ENCODE results near the gene SHISA4. TPM values are rescaled to one million over a fixed set of nuclear protein-coding genes. Genes with fewer than 3 reads are reported as not detected.
"Not testable (repeated sequence)": the region's sequence is repeated elsewhere in the genome, so short reads cannot be mapped to it uniquely, and the experiment has no call there.

The SHISA4 gene
- total RNA-seq, 1 experiment from 2014 or later, result 0.31 TPM

GRCh38 chr1:201916649-201917249 is 28.1 kb downstream of the SHISA4 start:
- in situ Hi-C loops (cut with HindIII; ENCODE audit: low sequenced_read_pairs), result no loop called here
- no peak for DNase-seq (ENCODE audit: low spot score)

- in situ Hi-C loops (cut with HindIII; ENCODE audit: low sequenced_read_pairs), result no loop called here
- DNase-seq (ENCODE audit: low spot score), result no peak
Measured at GRCh38 chr1:201917362-201918033, 28.8 kb downstream of the SHISA4 start.

GRCh38 chr1:201918343-201918742 is 29.6 kb downstream of the SHISA4 start:
- DNase-seq (ENCODE audit: low spot score), result no peak
- in situ Hi-C loops (cut with HindIII; ENCODE audit: low sequenced_read_pairs), result no loop called here

GRCh38 chr1:201921952-201922558 is 33.4 kb downstream of the SHISA4 start:
- no peak for DNase-seq (ENCODE audit: low spot score)
- in situ Hi-C loops (cut with HindIII; ENCODE audit: low sequenced_read_pairs), result no loop called here

GRCh38 chr1:201925301-201925567 is 36.5 kb downstream of the SHISA4 start:
- no peak for DNase-seq (ENCODE audit: low spot score)
- in situ Hi-C loops (cut with HindIII; ENCODE audit: low sequenced_read_pairs), result no loop called here

GRCh38 chr1:201925981-201926645 is 37.4 kb downstream of the SHISA4 start:
- no peak for DNase-seq (ENCODE audit: low spot score)
- in situ Hi-C loops (cut with HindIII; ENCODE audit: low sequenced_read_pairs), result no loop called here

GRCh38 chr1:201928266-201928665 is 39.6 kb downstream of the SHISA4 start:
- in situ Hi-C loops (cut with HindIII; ENCODE audit: low sequenced_read_pairs), result no loop called here
- DNase-seq (ENCODE audit: low spot score), result no peak

GRCh38 chr1:201930137-201930536 is 41.4 kb downstream of the SHISA4 start:
- DNase-seq (ENCODE audit: low spot score), result no peak
- in situ Hi-C loops (cut with HindIII; ENCODE audit: low sequenced_read_pairs), result no loop called here

GRCh38 chr1:201930803-201931202 is 42.1 kb downstream of the SHISA4 start:
- in situ Hi-C loops (cut with HindIII; ENCODE audit: low sequenced_read_pairs), result no loop called here
- DNase-seq (ENCODE audit: low spot score), result no peak

GRCh38 chr1:201933840-201934430 is 45.2 kb downstream of the SHISA4 start:
- in situ Hi-C loops (cut with HindIII; ENCODE audit: low sequenced_read_pairs), result no loop called here
- no peak for DNase-seq (ENCODE audit: low spot score)

- no peak for DNase-seq (ENCODE audit: low spot score)
- in situ Hi-C loops (cut with HindIII; ENCODE audit: low sequenced_read_pairs), result no loop called here
Measured at GRCh38 chr1:201937624-201938213, 49.0 kb downstream of the SHISA4 start.

GRCh38 chr1:201938440-201939035 is 49.8 kb downstream of the SHISA4 start:
- in situ Hi-C loops (cut with HindIII; ENCODE audit: low sequenced_read_pairs), result no loop called here
- no peak for DNase-seq (ENCODE audit: low spot score)

GRCh38 chr1:201939148-201939547 is 50.5 kb downstream of the SHISA4 start:
- in situ Hi-C loops (cut with HindIII; ENCODE audit: low sequenced_read_pairs), result no loop called here
- DNase-seq (ENCODE audit: low spot score), result no peak

- no peak for DNase-seq (ENCODE audit: low spot score)
- in situ Hi-C loops (cut with HindIII; ENCODE audit: low sequenced_read_pairs), result no loop called here
Measured at GRCh38 chr1:201939574-201939973, 50.9 kb downstream of the SHISA4 start.

- DNase-seq (ENCODE audit: low spot score); in situ Hi-C loops (cut with HindIII; ENCODE audit: low sequenced_read_pairs): not testable (repeated sequence)
Measured at GRCh38 chr1:201940316-201940715, 51.6 kb downstream of the SHISA4 start.

GRCh38 chr1:201941420-201942128 is 52.9 kb downstream of the SHISA4 start:
- in situ Hi-C loops (cut with HindIII; ENCODE audit: low sequenced_read_pairs), result no loop called here
- DNase-seq (ENCODE audit: low spot score), result no peak

- in situ Hi-C loops (cut with HindIII; ENCODE audit: low sequenced_read_pairs), result no loop called here
- DNase-seq (ENCODE audit: low spot score), result no peak
Measured at GRCh38 chr1:201942129-201942495, 53.4 kb downstream of the SHISA4 start.

Measured in G401 (cell line).